ENCODE measurements around the gene PPIL1.
"Not testable (repeated sequence)": the region's sequence is repeated elsewhere in the genome, so short reads cannot be mapped to it uniquely, and the experiment has no call there.

PPIL1 gene

GRCh38 chr6:36813047-36813446 is 61.6 kb downstream of the PPIL1 start:
- not testable (repeated sequence) for DNase-seq

- no peak for DNase-seq
Observed at GRCh38 chr6:36809941-36810803, 64.4 kb downstream of the PPIL1 start.

GRCh38 chr6:36809156-36809555 is 65.4 kb downstream of the PPIL1 start:
- DNase-seq = no peak

- DNase-seq = no peak
Observed at GRCh38 chr6:36808634-36809033, 66.0 kb downstream of the PPIL1 start.

- no peak for DNase-seq
Observed at GRCh38 chr6:36807750-36808149, 66.9 kb downstream of the PPIL1 start.

- no peak for DNase-seq
Observed at GRCh38 chr6:36807143-36807542, 67.5 kb downstream of the PPIL1 start.

GRCh38 chr6:36805917-36806316 is 68.7 kb downstream of the PPIL1 start:
- no peak for DNase-seq

GRCh38 chr6:36805096-36805797 is 69.4 kb downstream of the PPIL1 start:
- DNase-seq = no peak
